Gastrocnemius medialis (tissue), 4 donors: Measurements from ENCODE around the gene ADD2. TPM values are rescaled to one million over a fixed set of nuclear protein-coding genes. Genes with fewer than 3 reads are reported as not detected.

Experiments used
- ATAC-seq, 2 donors: fragments of 150-250 bp; one replicate each; pipeline ENCODE4 v1.9.1; 2016
- DNase-seq, 2 donors: peaks; one replicate each; pipeline ENCODE4 v3.0.0-alpha.2; 2019
- H3K27ac ChIP-seq, 4 donors: fragments of 200-600 bp; sonication (generic); 1 replicate in 1 of 4; 2 replicates in 3 of 4; pipeline ENCODE4 v1.5.1; 2016 to 2018; ENCODE audit warnings: mild to moderate bottlenecking in 2 of 4, moderate library complexity in 1 of 4
- H3K27me3 ChIP-seq, 3 donors: fragments of 200-600 bp; sonication (generic) in 2 of 3; 1 replicate in 1 of 3; 2 replicates in 2 of 3; pipeline versions ENCODE4 v1.5.1 to v1.6.0; 2016 to 2019; ENCODE audit warnings: mild to moderate bottlenecking in 1 of 3, moderate library complexity in 1 of 3
- H3K36me3 ChIP-seq, 2 donors: fragments of 200-600 bp; sonication (generic) in 1 of 2; one replicate each; pipeline ENCODE4 v1.5.1; 2017 to 2018
- H3K4me1 ChIP-seq, 2 donors: fragments of 200-600 bp; sonication (generic) in 1 of 2; one replicate each; pipeline ENCODE4 v1.5.1; 2016 to 2017; ENCODE audit warnings: mild to moderate bottlenecking in 2 of 2
- H3K4me3 ChIP-seq, 4 donors: fragments of 200-600 bp; sonication (generic) in 3 of 4; 1 replicate in 1 of 4; 2 replicates in 3 of 4; pipeline ENCODE4 v1.5.1; 2016 to 2019; ENCODE audit warnings: mild to moderate bottlenecking in 2 of 4
- H3K9me3 ChIP-seq, 3 donors: fragments of 200-600 bp; sonication (generic) in 2 of 3; 1 replicate in 1 of 3; 2 replicates in 2 of 3; pipeline ENCODE4 v1.5.1; 2016 to 2019
- CTCF ChIP-seq, 5 experiments: fragments of 450-650 bp in 3 of 5; fragments of 200-600 bp in 2 of 5; sonication (generic) in 2 of 5; IDR thresholded peaks in 4 of 5; conservative IDR thresholded peaks in 1 of 5; 1 replicate in 4 of 5; 2 replicates in 1 of 5; pipeline ENCODE4 v1.5.1; 2016 to 2019; ENCODE audit warnings: antibody characterized with exemption in 5 of 5, mild to moderate bottlenecking in 3 of 5, moderate library complexity in 3 of 5
- POLR2A ChIP-seq, 2 donors: fragments of 450-650 bp; IDR thresholded peaks; one replicate each; pipeline ENCODE4 v1.6.1; 2017; ENCODE audit warnings: antibody characterized with exemption in 2 of 2, mild to moderate bottlenecking in 2 of 2, moderate library complexity in 2 of 2
- in situ Hi-C, 4 donors: fragments of 200-750 bp; cut with MboI; loops; one replicate each; pipeline versions ENCODE4 v1.15.0 to v1.8.0; 2017; ENCODE audit warnings: low sequenced_read_pairs in 4 of 4
- intact Hi-C: fragments of 100-400 bp; cut with DNase I; formaldehyde crosslinking; loops from one replicate; pipeline ENCODE4 v1.15.1; 2023; ENCODE audit warnings: low total_unique reads
- total RNA-seq, 4 donors: library from RNA; depleted of rRNA; stranded (reverse); fragments of >200 nt; gene quantifications; one replicate each; pipeline versions ENCODE4 v1.1.0 to v1.2.3, GENCODE V29; 2016

ADD2 gene
- total RNA-seq, 4 donors from 2014 or later = 0.20 to 0.75 (median 0.48) TPM

GRCh38 chr2:70671092-70671675, 96.8 kb downstream of the ADD2 start:
- intact Hi-C loops (no loop called here), in situ Hi-C loops (no loop called here)
- Histone ChIP-seq H3K4me3 (no peak overlapping the region), H3K9me3 (no peaks in the 10 kb centered on the region), H3K36me3 (no peaks in the 10 kb centered on the region), H3K27ac (no peak overlapping the region), H3K27me3 (no peaks in the 10 kb centered on the region), H3K4me1 (no peaks in the 10 kb centered on the region)
- DNase-seq = no peak
- ATAC-seq = no peak
- no peak for TF ChIP-seq POLR2A (IDR thresholded peaks at IDR 0.05)
- no peak for TF ChIP-seq CTCF (IDR thresholded peaks at IDR 0.05 in 4 of 5, conservative IDR thresholded peaks at IDR 0.05 in 1 of 5)

- ATAC-seq (no peak), DNase-seq (no peak)
- intact Hi-C loops (no loop called here), in situ Hi-C loops (no loop called here)
- no peaks in the 10 kb centered on the region for H3K4me1 ChIP-seq
- no peaks in the 10 kb centered on the region for H3K9me3 ChIP-seq
- no peak overlapping the region for H3K27ac ChIP-seq
- TF ChIP-seq CTCF (IDR thresholded peaks at IDR 0.05 in 4 of 5, conservative IDR thresholded peaks at IDR 0.05 in 1 of 5) (no peak), POLR2A (IDR thresholded peaks at IDR 0.05) (no peak)
- no peak overlapping the region for H3K4me3 ChIP-seq
- H3K36me3 ChIP-seq = no peaks in the 10 kb centered on the region
- H3K27me3 ChIP-seq = no peaks in the 10 kb centered on the region
These were observed 97.4 kb downstream of the ADD2 start for GRCh38 chr2:70670626-70671025.

GRCh38 chr2:70670202-70670601, 97.8 kb downstream of the ADD2 start:
- ATAC-seq (no peak), DNase-seq (no peak)
- intact Hi-C loops (no loop called here), in situ Hi-C loops (no loop called here)
- H3K4me3 ChIP-seq = no peak overlapping the region
- H3K9me3 ChIP-seq = no peaks in the 10 kb centered on the region
- no peaks in the 10 kb centered on the region for H3K27me3 ChIP-seq
- no peaks in the 10 kb centered on the region for H3K36me3 ChIP-seq
- no peak for TF ChIP-seq POLR2A (IDR thresholded peaks at IDR 0.05)
- no peak for TF ChIP-seq CTCF (IDR thresholded peaks at IDR 0.05 in 4 of 5, conservative IDR thresholded peaks at IDR 0.05 in 1 of 5)
- no peak overlapping the region for H3K27ac ChIP-seq
- no peaks in the 10 kb centered on the region for H3K4me1 ChIP-seq

- in situ Hi-C loops (no loop called here), intact Hi-C loops (no loop called here)
- no peaks in the 10 kb centered on the region for H3K4me1 ChIP-seq
- H3K27ac ChIP-seq = no peak overlapping the region
- TF ChIP-seq CTCF (IDR thresholded peaks at IDR 0.05 in 4 of 5, conservative IDR thresholded peaks at IDR 0.05 in 1 of 5) (no peak), POLR2A (IDR thresholded peaks at IDR 0.05) (no peak)
- DNase-seq (no peak), ATAC-seq (no peak)
- no peak overlapping the region for H3K4me3 ChIP-seq
- H3K36me3 ChIP-seq = no peaks in the 10 kb centered on the region
- no peaks in the 10 kb centered on the region for H3K9me3 ChIP-seq
- no peaks in the 10 kb centered on the region for H3K27me3 ChIP-seq
These were observed 99.1 kb downstream of the ADD2 start for GRCh38 chr2:70668911-70669310.

DNA sequence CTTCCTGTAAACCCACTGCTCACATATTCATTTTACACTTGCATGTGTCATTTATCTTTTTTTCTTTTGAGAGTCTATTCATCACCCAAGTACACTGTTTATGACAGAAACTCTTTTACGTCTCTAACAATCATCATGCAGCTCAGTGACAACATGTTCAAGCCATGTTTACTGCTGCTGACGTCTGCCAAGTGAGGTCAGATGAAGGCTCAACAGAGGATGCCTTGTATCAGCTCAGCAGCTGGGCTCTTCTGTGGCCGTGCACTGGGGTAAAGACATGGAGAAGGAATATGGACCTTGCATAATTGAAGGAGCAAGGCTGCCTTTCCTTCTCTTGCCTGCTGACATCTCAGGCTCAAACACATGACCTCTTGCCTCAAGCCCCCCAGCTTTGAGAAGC, 99.6 kb downstream of the ADD2 start:
- TF ChIP-seq POLR2A (IDR thresholded peaks at IDR 0.05) = no peak
- TF ChIP-seq CTCF (IDR thresholded peaks at IDR 0.05 in 4 of 5, conservative IDR thresholded peaks at IDR 0.05 in 1 of 5) = no peak
- in situ Hi-C loops = no loop called here
- no peak overlapping the region for H3K4me3 ChIP-seq
- ATAC-seq (no peak), DNase-seq (no peak)
- H3K4me1 ChIP-seq = no peaks in the 10 kb centered on the region
- H3K27me3 ChIP-seq = no peaks in the 10 kb centered on the region
- no peak overlapping the region for H3K27ac ChIP-seq
- H3K36me3 ChIP-seq = no peaks in the 10 kb centered on the region
- no peaks in the 10 kb centered on the region for H3K9me3 ChIP-seq
- intact Hi-C loops = no loop called here
